H1 (cell line): ENCODE results near the gene IAH1. TPM values are rescaled to one million over a fixed set of nuclear protein-coding genes. Genes with fewer than 3 reads are reported as not detected.

Experiments used
- CBX5 ChIP-seq: fragments of 300-800, 300-1000 bp; sonication (generic); IDR thresholded peaks from 2 replicates; pipeline ENCODE4 v1.7.1; 2016; ENCODE audit warnings: antibody characterized with exemption, low read length, low read depth
- NANOG ChIP-seq: IDR thresholded peaks from 2 replicates; pipeline ENCODE4 v1.6.1; 2011; ENCODE audit warnings: low read length, low read depth, mild to moderate bottlenecking, inconsistent platforms; ENCODE audit not compliant: insufficient read depth, poor library complexity, severe bottlenecking
- SAP30 ChIP-seq: fragments of 300-600 bp; sonication (generic); IDR thresholded peaks from 2 replicates; pipeline ENCODE4 v1.7.1; 2012; ENCODE audit warnings: low read length, moderate library complexity, mild to moderate bottlenecking, inconsistent platforms; ENCODE audit not compliant: insufficient read depth, insufficient replicate concordance
- TEAD4 ChIP-seq: IDR thresholded peaks from 2 replicates; pipeline ENCODE4 v1.6.1; 2012; ENCODE audit warnings: low read depth, low read length, inconsistent platforms, mixed read lengths
- polyA plus RNA-seq, 7 experiments: library from polyadenylated mRNA; depleted of rRNA in 3 of 7; stranded (reverse) in 5 of 7; unstranded in 2 of 7; fragments of >200 nt in 5 of 7; fragments of 200-250 nt in 2 of 7; gene quantifications; 1 replicate in 5 of 7; 2 replicates in 1 of 7; 4 replicates in 1 of 7; pipeline versions ENCODE4 v1.2.1 to v1.2.3, GENCODE V29; 2011 to 2013; ENCODE audit warnings: missing spikeins in 2 of 7, mixed read lengths in 2 of 7
- total RNA-seq: library from RNA; stranded (reverse); fragmentation: NEBNext Ultra II Directional; extraction: Animal tissue kit (Norgen Biotek cat#: 25700); gene quantifications from 2 replicates; pipeline ENCODE4 v1.2.1, GENCODE V29; 2021
- TF ChIP-seq, protein P1 (sequence below): fragments of 300-600 bp; sonication (generic); IDR thresholded peaks from 2 replicates; pipeline ENCODE4 v1.7.1; 2012; ENCODE audit warnings: low read length, moderate library complexity, mild to moderate bottlenecking, inconsistent platforms; ENCODE audit not compliant: insufficient replicate concordance
- TF ChIP-seq, protein P2 (sequence below): IDR thresholded peaks from 2 replicates; pipeline ENCODE4 v1.6.1; 2012; ENCODE audit warnings: inconsistent platforms

The IAH1 gene
- total and polyA plus RNA-seq, 2 of the 8 experiments (the other 6 are each of a cell fraction or from before 2014, with no cell fraction given) = 15.1 to 21.5 TPM

GRCh38 chr2:9492927-9493326 is 18.6 kb downstream of the IAH1 start (continued):
- TF ChIP-seq, protein P1, sequence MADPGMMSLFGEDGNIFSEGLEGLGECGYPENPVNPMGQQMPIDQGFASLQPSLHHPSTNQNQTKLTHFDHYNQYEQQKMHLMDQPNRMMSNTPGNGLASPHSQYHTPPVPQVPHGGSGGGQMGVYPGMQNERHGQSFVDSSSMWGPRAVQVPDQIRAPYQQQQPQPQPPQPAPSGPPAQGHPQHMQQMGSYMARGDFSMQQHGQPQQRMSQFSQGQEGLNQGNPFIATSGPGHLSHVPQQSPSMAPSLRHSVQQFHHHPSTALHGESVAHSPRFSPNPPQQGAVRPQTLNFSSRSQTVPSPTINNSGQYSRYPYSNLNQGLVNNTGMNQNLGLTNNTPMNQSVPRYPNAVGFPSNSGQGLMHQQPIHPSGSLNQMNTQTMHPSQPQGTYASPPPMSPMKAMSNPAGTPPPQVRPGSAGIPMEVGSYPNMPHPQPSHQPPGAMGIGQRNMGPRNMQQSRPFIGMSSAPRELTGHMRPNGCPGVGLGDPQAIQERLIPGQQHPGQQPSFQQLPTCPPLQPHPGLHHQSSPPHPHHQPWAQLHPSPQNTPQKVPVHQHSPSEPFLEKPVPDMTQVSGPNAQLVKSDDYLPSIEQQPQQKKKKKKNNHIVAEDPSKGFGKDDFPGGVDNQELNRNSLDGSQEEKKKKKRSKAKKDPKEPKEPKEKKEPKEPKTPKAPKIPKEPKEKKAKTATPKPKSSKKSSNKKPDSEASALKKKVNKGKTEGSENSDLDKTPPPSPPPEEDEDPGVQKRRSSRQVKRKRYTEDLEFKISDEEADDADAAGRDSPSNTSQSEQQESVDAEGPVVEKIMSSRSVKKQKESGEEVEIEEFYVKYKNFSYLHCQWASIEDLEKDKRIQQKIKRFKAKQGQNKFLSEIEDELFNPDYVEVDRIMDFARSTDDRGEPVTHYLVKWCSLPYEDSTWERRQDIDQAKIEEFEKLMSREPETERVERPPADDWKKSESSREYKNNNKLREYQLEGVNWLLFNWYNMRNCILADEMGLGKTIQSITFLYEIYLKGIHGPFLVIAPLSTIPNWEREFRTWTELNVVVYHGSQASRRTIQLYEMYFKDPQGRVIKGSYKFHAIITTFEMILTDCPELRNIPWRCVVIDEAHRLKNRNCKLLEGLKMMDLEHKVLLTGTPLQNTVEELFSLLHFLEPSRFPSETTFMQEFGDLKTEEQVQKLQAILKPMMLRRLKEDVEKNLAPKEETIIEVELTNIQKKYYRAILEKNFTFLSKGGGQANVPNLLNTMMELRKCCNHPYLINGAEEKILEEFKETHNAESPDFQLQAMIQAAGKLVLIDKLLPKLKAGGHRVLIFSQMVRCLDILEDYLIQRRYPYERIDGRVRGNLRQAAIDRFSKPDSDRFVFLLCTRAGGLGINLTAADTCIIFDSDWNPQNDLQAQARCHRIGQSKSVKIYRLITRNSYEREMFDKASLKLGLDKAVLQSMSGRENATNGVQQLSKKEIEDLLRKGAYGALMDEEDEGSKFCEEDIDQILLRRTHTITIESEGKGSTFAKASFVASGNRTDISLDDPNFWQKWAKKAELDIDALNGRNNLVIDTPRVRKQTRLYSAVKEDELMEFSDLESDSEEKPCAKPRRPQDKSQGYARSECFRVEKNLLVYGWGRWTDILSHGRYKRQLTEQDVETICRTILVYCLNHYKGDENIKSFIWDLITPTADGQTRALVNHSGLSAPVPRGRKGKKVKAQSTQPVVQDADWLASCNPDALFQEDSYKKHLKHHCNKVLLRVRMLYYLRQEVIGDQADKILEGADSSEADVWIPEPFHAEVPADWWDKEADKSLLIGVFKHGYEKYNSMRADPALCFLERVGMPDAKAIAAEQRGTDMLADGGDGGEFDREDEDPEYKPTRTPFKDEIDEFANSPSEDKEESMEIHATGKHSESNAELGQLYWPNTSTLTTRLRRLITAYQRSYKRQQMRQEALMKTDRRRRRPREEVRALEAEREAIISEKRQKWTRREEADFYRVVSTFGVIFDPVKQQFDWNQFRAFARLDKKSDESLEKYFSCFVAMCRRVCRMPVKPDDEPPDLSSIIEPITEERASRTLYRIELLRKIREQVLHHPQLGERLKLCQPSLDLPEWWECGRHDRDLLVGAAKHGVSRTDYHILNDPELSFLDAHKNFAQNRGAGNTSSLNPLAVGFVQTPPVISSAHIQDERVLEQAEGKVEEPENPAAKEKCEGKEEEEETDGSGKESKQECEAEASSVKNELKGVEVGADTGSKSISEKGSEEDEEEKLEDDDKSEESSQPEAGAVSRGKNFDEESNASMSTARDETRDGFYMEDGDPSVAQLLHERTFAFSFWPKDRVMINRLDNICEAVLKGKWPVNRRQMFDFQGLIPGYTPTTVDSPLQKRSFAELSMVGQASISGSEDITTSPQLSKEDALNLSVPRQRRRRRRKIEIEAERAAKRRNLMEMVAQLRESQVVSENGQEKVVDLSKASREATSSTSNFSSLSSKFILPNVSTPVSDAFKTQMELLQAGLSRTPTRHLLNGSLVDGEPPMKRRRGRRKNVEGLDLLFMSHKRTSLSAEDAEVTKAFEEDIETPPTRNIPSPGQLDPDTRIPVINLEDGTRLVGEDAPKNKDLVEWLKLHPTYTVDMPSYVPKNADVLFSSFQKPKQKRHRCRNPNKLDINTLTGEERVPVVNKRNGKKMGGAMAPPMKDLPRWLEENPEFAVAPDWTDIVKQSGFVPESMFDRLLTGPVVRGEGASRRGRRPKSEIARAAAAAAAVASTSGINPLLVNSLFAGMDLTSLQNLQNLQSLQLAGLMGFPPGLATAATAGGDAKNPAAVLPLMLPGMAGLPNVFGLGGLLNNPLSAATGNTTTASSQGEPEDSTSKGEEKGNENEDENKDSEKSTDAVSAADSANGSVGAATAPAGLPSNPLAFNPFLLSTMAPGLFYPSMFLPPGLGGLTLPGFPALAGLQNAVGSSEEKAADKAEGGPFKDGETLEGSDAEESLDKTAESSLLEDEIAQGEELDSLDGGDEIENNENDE = no peak
- no peak for TF ChIP-seq NANOG
- TF ChIP-seq CBX5 = no peak
- no peak for TF ChIP-seq TEAD4
- TF ChIP-seq, protein P2, sequence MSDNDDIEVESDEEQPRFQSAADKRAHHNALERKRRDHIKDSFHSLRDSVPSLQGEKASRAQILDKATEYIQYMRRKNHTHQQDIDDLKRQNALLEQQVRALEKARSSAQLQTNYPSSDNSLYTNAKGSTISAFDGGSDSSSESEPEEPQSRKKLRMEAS = no peak
- no peak for TF ChIP-seq SAP30
